GM23248 (cell line): ENCODE measurements around the gene CNTNAP5. TPM values are rescaled to one million over a fixed set of nuclear protein-coding genes. Genes with fewer than 3 reads are reported as not detected.

Experiments used
- DNase-seq: peaks from one replicate; pipeline ENCODE4 v3.0.0-alpha.2; 2015
- H2AFZ ChIP-seq: fragments of 200-600 bp; sonication (generic); 2 replicates; pipeline ENCODE4 v1.6.1; 2016; ENCODE audit warnings: antibody characterized with exemption
- H3F3A ChIP-seq: fragments of 200-600 bp; sonication (generic); 2 replicates; pipeline ENCODE4 v1.6.1; 2016; ENCODE audit warnings: mild to moderate bottlenecking, antibody characterized with exemption, mixed run types; ENCODE audit not compliant: insufficient read depth
- H3K27ac ChIP-seq: fragments of 200-600 bp; sonication (generic); 2 replicates; pipeline ENCODE4 v1.5.1; 2016; ENCODE audit warnings: mild to moderate bottlenecking
- H3K27me3 ChIP-seq: fragments of 200-600 bp; sonication (generic); replicated peaks from 2 replicates; pipeline ENCODE4 v1.6.1; 2016; ENCODE audit warnings: mild to moderate bottlenecking; ENCODE audit not compliant: insufficient read depth
- H3K36me3 ChIP-seq: fragments of 200-600 bp; sonication (generic); 2 replicates; pipeline ENCODE4 v1.6.1; 2016; ENCODE audit warnings: low read depth, mild to moderate bottlenecking
- H3K4me1 ChIP-seq: fragments of 200-600 bp; sonication (generic); 2 replicates; pipeline ENCODE4 v1.6.1; 2016; ENCODE audit warnings: mild to moderate bottlenecking; ENCODE audit not compliant: insufficient read depth
- H3K4me2 ChIP-seq: fragments of 200-600 bp; sonication (generic); one replicate; pipeline ENCODE4 v1.6.1; 2016; ENCODE audit warnings: mild to moderate bottlenecking; ENCODE audit not compliant: unreplicated experiment
- H3K4me3 ChIP-seq: fragments of 200-600 bp; sonication (generic); 2 replicates; pipeline ENCODE4 v1.5.1; 2016; ENCODE audit warnings: mild to moderate bottlenecking
- H3K79me2 ChIP-seq: fragments of 200-600 bp; sonication (generic); 2 replicates; pipeline ENCODE4 v1.6.1; 2016; ENCODE audit warnings: mild to moderate bottlenecking; ENCODE audit not compliant: insufficient read depth
- H3K9ac ChIP-seq: fragments of 200-600 bp; sonication (generic); 2 replicates; pipeline ENCODE4 v1.6.1; 2016; ENCODE audit warnings: mild to moderate bottlenecking
- H3K9me2 ChIP-seq: fragments of 200-600 bp; sonication (generic); 2 replicates; pipeline ENCODE4 v1.6.1; 2016; ENCODE audit warnings: mixed run types, mild to moderate bottlenecking, moderate library complexity; ENCODE audit not compliant: insufficient read depth
- H3K9me3 ChIP-seq: fragments of 200-600 bp; sonication (generic); one replicate; pipeline ENCODE4 v1.6.1; 2017; ENCODE audit warnings: low read depth
- H4K20me1 ChIP-seq: fragments of 200-600 bp; sonication (generic); 2 replicates; pipeline ENCODE4 v1.6.0; 2016; ENCODE audit not compliant: insufficient read depth
- EZH2 ChIP-seq: fragments of 200-600 bp; sonication (generic); IDR thresholded peaks from 2 replicates; pipeline ENCODE4 v1.6.1; 2018; ENCODE audit warnings: antibody characterized with exemption, mild to moderate bottlenecking; ENCODE audit not compliant: insufficient read depth, poor library complexity, severe bottlenecking
- EZH2phosphoT487 ChIP-seq: fragments of 200-600 bp; sonication (generic); IDR thresholded peaks from 2 replicates; pipeline ENCODE4 v1.6.1; 2018; ENCODE audit warnings: antibody characterized with exemption, moderate library complexity, mild to moderate bottlenecking, low read depth; ENCODE audit not compliant: insufficient read depth
- WGBS, 2 experiments: methylation state at CpG; one replicate each; pipeline ENCODE4 v1.1.6; 2015 to 2017; ENCODE audit warnings: low lambda C conversion rate in 2 of 2, low coverage in 1 of 2; ENCODE audit errors: missing lambda C conversion rate in 2 of 2; 5-methylcytosine and 5-hydroxymethylcytosine counted together
- in situ Hi-C: fragments of 300-500 bp; cut with MboI; formaldehyde crosslinking; loops from 2 replicates; pipeline ENCODE4 v1.15.0; 2020
- polyA plus RNA-seq: library from polyadenylated mRNA; unstranded; fragments of >200 nt; fragmentation: Nextera tagmentation; extraction: Ambion mirVana; gene quantifications from 2 replicates; pipeline ENCODE4 v1.2.1, GENCODE V29; 2016
- total RNA-seq: library from RNA; depleted of rRNA; stranded (reverse); fragments of >200 nt; shearing (Covaris generic); gene quantifications from 2 replicates; pipeline ENCODE4 v1.2.3, GENCODE V29; 2014

CNTNAP5 gene
- total and polyA plus RNA-seq, 2 experiments from 2014 or later, result not detected

DNA sequence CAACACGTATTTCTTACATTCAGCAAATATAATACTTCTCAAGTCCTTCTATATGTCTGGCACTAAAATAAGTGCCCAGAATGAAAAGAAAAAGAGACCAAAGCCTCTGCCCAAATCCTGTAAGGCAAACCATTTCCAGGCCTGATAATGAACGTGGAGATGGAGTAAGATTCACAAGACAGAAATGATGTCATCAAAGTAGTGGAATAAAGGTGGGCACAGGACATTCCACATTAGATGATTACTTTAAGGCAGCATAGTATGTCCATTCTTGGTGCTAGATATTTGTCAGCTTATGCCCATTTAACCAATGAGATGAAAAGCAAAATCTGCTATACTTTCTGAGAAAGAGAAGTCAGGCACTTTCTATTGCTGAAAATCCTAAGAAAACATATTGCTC lies 38.5 kb downstream of the CNTNAP5 start:
- Histone ChIP-seq H3K27me3 (no peaks in the 10 kb centered on the region), H4K20me1 (no peaks in the 10 kb centered on the region), H3K9me3 (no peaks in the 10 kb centered on the region), H3K27ac (no peak overlapping the region), H3F3A (no peaks in the 10 kb centered on the region), H3K9ac (no peak overlapping the region), H3K9me2 (no peaks in the 10 kb centered on the region), H3K4me3 (no peak overlapping the region), H3K79me2 (no peaks in the 10 kb centered on the region), H3K36me3 (no peaks in the 10 kb centered on the region), H3K4me1 (no peaks in the 10 kb centered on the region), H2AFZ (no peak overlapping the region), H3K4me2 (no peak overlapping the region)
- in situ Hi-C loops, result no loop called here
- DNase-seq, result no peak
- no peak for TF ChIP-seq EZH2
- 15 to 19% methylated on average over 2 of the region's 2 CpGs for WGBS, 2 experiments

DNA sequence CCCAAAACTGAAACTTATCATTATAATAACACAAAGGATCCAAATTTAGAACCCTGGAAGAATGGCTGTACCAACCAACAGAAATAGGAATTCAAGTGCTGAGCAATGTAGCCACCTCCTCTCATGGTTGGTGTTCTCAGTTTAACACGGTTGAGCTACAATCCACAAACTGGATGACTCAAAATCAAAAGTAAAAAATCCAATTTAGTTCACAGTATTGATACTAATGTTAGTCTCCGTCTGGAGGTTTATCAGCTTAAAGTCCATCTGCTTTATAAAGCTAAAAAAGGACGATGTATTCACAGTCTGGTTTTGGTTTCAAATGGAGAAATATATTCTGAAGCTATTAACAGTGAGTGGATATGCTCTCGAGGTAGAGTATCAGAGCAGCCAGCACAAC lies 40.5 kb downstream of the CNTNAP5 start:
- Histone ChIP-seq H3K9ac (no peak overlapping the region), H3K4me3 (no peak overlapping the region), H3K27ac (no peak overlapping the region), H3K9me2 (no peaks in the 10 kb centered on the region), H3K36me3 (no peaks in the 10 kb centered on the region), H3K4me2 (no peak overlapping the region), H2AFZ (no peak overlapping the region), H3K4me1 (no peaks in the 10 kb centered on the region), H3F3A (no peaks in the 10 kb centered on the region), H4K20me1 (no peaks in the 10 kb centered on the region), H3K79me2 (no peaks in the 10 kb centered on the region), H3K9me3 (no peaks in the 10 kb centered on the region), H3K27me3 (no peaks in the 10 kb centered on the region)
- DNase-seq, result no peak
- WGBS, 2 experiments, result 9 to 11% methylated on average over 4 of the region's 4 CpGs
- in situ Hi-C loops, result no loop called here
- no peak for TF ChIP-seq EZH2
- TF ChIP-seq EZH2phosphoT487, result no peak

DNA sequence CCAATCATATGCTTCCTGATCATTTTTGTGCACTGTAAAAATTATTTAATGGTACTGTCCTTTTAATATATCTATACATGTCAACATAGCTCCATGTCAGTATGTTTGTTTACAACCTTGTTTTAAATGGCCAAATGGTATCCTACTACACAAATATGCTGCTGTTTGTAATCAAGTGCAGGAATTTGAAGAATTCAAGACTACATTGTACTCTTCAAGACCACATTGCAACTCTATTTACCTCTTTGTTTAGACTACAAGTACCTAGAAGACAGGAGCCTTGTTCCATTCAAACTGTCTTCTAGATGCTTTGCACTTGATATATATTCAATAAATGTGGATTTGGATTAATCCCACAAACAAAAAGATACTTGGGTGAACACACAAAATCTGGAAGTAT lies 41.7 kb downstream of the CNTNAP5 start:
- no peaks in the 10 kb centered on the region for H3K9me3 ChIP-seq
- H3K4me3 ChIP-seq, result no peak overlapping the region
- H3K4me2 ChIP-seq, result no peak overlapping the region
- TF ChIP-seq EZH2phosphoT487 (no peak), EZH2 (no peak)
- no peaks in the 10 kb centered on the region for H3K79me2 ChIP-seq
- no peaks in the 10 kb centered on the region for H3F3A ChIP-seq
- no peak overlapping the region for H3K27ac ChIP-seq
- no peak for DNase-seq
- H3K4me1 ChIP-seq, result no peaks in the 10 kb centered on the region
- no peaks in the 10 kb centered on the region for H4K20me1 ChIP-seq
- no peaks in the 10 kb centered on the region for H3K9me2 ChIP-seq
- no peak overlapping the region for H3K9ac ChIP-seq
- no peak overlapping the region for H2AFZ ChIP-seq
- no peaks in the 10 kb centered on the region for H3K27me3 ChIP-seq
- no peaks in the 10 kb centered on the region for H3K36me3 ChIP-seq
- in situ Hi-C loops, result no loop called here

DNA sequence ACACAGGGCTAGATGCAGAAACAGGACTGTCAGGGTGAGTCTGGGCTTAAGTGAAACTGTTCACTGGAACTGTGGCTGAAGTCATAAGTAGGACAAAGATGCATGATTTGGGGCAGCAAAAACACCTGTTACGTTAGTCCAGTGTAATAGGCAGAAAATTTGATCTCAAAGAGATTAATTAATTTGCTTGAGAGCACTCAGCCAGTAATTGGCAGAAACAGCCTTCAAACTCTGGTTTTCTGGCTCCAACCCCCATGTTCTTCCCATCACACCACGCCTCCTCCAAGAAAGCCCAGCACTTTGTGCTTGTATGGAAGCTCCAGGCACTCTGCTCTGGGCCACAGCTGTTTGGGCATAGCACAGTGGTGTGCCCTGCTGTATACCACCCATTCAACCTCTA lies 54.0 kb downstream of the CNTNAP5 start:
- Histone ChIP-seq H3K27ac (no peak overlapping the region), H3F3A (no peaks in the 10 kb centered on the region), H3K27me3 (no peaks in the 10 kb centered on the region), H4K20me1 (no peaks in the 10 kb centered on the region), H3K4me3 (no peak overlapping the region), H3K9me2 (no peaks in the 10 kb centered on the region), H3K4me1 (no peaks in the 10 kb centered on the region), H3K36me3 (no peaks in the 10 kb centered on the region), H3K9ac (no peak overlapping the region), H3K9me3 (no peaks in the 10 kb centered on the region), H2AFZ (no peak overlapping the region), H3K79me2 (no peaks in the 10 kb centered on the region), H3K4me2 (no peak overlapping the region)
- no peak for DNase-seq
- in situ Hi-C loops, result no loop called here
- TF ChIP-seq EZH2phosphoT487 (no peak), EZH2 (no peak)
- WGBS, 2 experiments, result 13 to 19% methylated on average over 2 of the region's 2 CpGs

DNA sequence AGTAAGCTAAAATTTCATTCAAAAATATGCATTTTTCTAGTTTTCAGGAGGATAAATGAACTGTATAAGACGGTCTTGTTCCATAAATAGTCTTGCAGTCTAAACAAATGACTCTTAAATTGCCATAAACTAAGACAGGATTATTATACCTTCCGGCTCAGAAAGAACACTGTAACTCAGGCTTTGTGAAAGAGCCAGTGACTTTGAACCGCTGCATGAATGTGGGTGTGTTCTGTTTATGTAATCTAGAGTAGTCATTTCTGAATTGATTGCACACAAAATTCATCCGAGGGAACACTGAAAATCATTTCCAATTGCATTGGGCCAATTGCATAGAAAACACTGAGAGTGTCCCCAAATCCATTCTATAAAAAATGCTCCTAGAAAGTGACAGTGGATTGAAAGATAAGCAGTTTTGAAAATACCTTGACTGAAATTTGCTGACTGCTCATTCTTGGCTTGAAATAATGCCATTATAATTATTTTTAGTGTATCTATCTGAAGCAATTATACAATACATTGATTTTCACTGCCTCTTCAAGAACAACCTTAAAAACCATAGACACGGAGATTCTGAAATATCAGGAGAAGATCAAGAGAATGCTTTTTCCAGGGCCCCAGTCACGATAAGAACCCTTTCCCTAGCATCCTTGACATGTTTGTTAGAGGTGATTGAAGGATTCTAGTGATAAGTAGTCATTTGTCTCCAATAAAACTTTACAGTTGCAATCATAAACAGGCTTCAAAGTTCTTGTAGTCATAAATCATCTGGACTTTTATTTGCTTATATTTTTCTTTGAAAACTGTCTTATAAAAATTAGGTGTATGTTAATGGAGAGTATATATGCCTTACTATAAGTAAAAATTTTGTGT lies 55.4 kb downstream of the CNTNAP5 start:
- Histone ChIP-seq H3K9ac (no peak overlapping the region), H3K4me2 (no peak overlapping the region), H3K27me3 (no peaks in the 10 kb centered on the region), H3F3A (no peaks in the 10 kb centered on the region), H3K9me2 (no peaks in the 10 kb centered on the region), H3K27ac (no peak overlapping the region), H2AFZ (no peak overlapping the region), H3K36me3 (no peaks in the 10 kb centered on the region), H3K79me2 (no peaks in the 10 kb centered on the region), H4K20me1 (no peaks in the 10 kb centered on the region), H3K4me3 (no peak overlapping the region), H3K9me3 (no peaks in the 10 kb centered on the region), H3K4me1 (no peaks in the 10 kb centered on the region)
- TF ChIP-seq EZH2, result no peak
- no peak for TF ChIP-seq EZH2phosphoT487
- DNase-seq, result no peak
- WGBS, 2 experiments, result 19 to 20% methylated on average over 6 of the region's 6 CpGs
- in situ Hi-C loops, result no loop called here
